GM12892 (cell line): Measurements from ENCODE around the gene CEP112.

Source experiments
- POLR2A ChIP-seq: IDR thresholded peaks from 2 replicates; pipeline ENCODE4 v1.6.1; 2011; ENCODE audit warnings: low read depth, low read length, control low read depth
- POLR2AphosphoS5 ChIP-seq: IDR thresholded peaks from 2 replicates; pipeline ENCODE4 v1.6.1; 2011; ENCODE audit warnings: low read depth, low read length, control low read depth
- TAF1 ChIP-seq: IDR thresholded peaks from 2 replicates; pipeline ENCODE4 v1.6.1; 2011; ENCODE audit warnings: low read depth, mild to moderate bottlenecking, control low read depth, low read length, borderline replicate concordance

DNA sequence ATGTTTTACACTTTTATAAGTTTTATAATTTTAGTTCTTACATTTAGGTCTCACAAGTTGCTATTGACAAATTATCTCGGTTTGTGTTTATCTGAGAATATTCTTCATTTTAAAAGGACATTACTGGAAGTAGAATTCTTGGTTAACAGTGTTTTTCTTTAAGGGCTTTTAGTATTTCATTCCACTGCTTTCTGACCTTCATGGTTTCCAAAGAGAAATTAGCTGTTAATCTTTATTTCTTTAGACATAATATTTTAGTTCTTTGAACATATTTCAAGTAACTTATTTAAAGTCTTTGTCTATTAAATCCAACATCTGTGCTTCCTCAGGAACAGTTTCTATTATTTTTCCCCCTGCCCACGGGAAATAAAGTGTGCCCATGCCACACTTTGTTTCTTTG is 390.4 kb downstream of the CEP112 start:
- TF ChIP-seq POLR2A (no peak), POLR2AphosphoS5 (no peak), TAF1 (no peak)
